Fibroblast of mammary gland (primary cell): Measurements from ENCODE around the gene PRICKLE2.
A peak's percentile ranks its signal among the peaks of the same experiment; 100 is the strongest.

Source experiments
- DNase-seq: peaks from one replicate; pipeline ENCODE4 v3.0.0-alpha.2; 2010; ENCODE audit warnings: low read depth
- H3K4me3 ChIP-seq: 2 replicates; pipeline ENCODE4 v1.5.1; 2011; ENCODE audit warnings: low read depth, mild to moderate bottlenecking, low read length, moderate library complexity; ENCODE audit not compliant: control insufficient read depth
- TF ChIP-seq, protein P1 (sequence below): conservative IDR thresholded peaks from 2 replicates; pipeline ENCODE4 v1.5.1; 2011; ENCODE audit warnings: low read depth, low read length, inconsistent platforms; ENCODE audit not compliant: control insufficient read depth, insufficient read depth

PRICKLE2 gene

DNA sequence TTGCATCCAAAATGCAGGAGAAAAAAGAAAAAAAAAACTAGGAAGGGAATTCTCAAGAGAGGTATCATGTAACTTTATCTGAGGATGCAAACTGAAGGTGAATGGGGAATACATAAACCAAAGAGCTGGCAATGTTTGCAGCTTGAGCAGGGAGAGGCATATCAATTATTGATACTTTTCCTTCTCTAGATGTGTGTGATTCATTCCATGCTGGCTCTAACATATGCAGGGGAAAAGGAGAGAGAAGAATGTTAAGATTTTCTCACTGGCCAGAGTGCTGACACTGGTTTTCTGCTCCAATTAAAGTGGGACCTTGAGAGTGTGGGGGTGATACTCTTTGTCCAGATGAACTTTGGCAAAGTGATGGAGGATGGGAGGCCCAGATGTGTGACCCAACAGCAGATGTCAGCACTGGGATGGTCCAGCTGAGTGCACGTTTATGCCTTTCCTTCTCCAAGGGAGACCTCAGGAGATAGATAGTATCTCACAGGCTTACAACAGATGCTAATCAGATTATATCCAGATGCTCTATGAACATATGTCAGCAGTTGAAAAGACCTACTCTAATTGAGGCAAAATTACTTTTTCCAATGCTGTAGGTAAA is 152.0 kb downstream of the PRICKLE2 start:
- H3K4me3 ChIP-seq, result no peak overlapping the region
- DNase-seq, result peak; percentile 65
- TF ChIP-seq, protein P1, sequence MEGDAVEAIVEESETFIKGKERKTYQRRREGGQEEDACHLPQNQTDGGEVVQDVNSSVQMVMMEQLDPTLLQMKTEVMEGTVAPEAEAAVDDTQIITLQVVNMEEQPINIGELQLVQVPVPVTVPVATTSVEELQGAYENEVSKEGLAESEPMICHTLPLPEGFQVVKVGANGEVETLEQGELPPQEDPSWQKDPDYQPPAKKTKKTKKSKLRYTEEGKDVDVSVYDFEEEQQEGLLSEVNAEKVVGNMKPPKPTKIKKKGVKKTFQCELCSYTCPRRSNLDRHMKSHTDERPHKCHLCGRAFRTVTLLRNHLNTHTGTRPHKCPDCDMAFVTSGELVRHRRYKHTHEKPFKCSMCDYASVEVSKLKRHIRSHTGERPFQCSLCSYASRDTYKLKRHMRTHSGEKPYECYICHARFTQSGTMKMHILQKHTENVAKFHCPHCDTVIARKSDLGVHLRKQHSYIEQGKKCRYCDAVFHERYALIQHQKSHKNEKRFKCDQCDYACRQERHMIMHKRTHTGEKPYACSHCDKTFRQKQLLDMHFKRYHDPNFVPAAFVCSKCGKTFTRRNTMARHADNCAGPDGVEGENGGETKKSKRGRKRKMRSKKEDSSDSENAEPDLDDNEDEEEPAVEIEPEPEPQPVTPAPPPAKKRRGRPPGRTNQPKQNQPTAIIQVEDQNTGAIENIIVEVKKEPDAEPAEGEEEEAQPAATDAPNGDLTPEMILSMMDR, result no peak

DNA sequence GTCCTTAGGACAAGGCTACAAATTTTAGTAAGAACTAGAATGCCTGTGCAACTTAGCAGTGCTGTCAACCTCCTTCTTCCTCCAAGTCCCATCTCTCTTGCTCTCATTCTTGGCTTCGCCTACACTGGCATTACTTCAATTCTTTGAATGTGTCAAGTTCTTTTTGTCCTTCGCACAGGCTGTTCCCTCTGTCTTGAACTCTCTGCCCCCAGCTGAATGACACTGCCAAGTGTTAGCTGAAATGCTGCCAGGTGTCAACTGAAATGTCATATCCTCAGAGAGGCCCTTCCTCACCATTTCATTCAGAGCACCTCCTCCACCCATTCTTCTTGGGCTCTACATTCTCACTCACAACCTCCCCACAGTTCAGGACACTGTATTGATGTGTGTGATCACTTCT is 153.1 kb downstream of the PRICKLE2 start:
- H3K4me3 ChIP-seq, result no peak overlapping the region
- TF ChIP-seq, protein P1, result no peak
- no peak for DNase-seq

DNA sequence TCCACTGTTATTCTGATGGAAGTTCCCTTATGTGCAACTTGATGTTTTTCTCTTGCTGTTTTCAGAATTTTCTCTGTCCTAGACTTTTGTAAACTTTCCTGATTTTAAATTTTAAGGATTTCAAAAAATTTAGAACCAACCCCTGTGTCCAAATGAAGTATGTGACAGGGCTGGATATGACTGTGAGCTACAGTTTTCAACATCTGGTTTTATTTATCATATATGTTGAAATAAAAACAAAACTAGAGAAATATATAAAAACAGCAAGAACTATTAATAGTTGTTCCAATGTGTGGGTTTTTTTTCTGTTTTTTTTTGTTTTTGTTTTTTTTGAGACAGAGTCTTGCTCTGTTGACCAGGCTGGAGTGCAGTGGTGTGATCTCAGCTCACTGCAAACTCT is 154.6 kb downstream of the PRICKLE2 start:
- peak; percentile 34 for DNase-seq
- TF ChIP-seq, protein P1, result no peak

DNA sequence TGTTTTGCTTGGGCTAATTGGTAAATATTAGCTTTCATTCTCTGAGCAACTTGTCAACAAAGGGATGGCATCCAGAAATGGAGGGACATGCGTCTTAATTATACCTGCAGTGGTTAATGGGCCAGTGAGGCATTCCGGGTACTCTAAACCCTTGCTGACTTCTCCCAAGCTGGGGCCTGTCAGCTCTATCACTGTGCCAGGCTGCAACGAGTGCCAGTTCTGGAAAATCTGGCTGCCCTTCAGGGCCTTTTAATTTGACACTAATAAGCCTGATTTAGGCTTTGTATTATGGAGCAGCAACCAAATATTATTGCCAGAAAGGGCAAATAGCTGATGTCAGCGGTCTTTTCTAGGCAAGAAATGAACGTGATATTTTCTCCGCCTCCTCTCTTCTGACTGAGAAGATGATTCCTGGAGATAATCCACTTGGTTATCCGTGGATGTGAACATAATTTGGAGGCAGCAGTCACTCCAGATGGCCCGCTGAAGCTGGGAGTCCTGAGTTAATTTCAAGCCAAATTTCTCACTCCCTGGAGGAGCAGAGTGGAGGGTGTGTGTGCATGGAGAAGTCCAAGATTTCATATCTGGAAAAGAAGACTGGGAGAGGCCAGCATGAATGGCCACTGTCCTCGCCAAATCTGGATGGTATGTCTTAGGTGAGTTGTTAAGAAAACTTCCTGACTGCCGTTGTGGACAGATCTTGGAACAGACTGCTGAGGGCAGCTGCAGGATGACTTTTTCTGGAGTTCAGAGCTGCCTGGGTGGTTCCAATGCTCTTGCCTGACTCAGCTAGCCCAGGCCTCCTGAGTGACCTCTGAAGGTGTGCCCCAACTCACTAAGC is 157.5 kb downstream of the PRICKLE2 start:
- TF ChIP-seq, protein P1, result no peak
- peak; percentile 41 for DNase-seq
- H3K4me3 ChIP-seq, result no peak overlapping the region

More for the DNA sequence above, 154.6 kb downstream of the PRICKLE2 start:
- no peak overlapping the region for H3K4me3 ChIP-seq

DNA sequence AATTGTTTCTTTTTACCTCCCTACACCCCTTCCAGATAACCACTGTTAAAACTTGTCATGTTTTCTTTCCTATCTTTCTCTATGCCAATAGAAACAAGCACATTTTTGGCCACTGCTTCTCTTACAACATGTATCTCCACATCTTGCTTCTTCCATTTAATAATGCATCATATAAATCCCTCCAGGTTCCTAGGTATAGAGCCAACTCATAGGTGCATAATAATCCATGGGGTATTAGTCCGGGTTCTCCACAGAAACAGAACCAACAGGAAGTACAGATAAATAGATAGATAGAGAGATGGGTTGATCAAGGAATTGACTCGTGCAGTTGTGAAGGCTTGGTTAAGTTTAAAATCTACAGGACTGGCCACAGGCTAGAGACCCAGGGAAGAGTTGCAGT is 160.5 kb downstream of the PRICKLE2 start:
- no peak overlapping the region for H3K4me3 ChIP-seq
- DNase-seq, result no peak
- TF ChIP-seq, protein P1, result no peak

DNA sequence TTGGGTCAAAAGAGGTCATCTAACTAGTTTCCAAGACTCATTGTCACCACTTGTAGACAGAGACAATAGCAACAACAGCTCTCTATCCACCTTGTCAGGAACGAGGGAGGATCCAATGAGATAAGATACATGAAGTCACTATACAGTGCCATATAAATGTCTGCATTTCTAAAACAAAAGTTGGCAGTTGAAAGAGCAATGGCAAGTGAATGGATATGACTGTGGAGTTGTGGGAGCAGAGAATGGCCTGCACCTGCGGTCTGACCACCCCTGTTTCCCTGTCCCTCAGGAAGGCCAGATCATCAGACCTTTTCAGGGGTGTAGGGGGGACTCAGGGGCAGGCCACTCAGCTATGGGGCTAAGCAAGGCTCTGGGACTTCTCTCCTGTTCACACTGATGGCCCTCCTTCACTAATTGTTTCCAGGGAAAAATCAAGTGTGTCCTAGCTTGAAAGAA is 161.3 kb downstream of the PRICKLE2 start:
- no peak for DNase-seq
- H3K4me3 ChIP-seq, result no peak overlapping the region
- TF ChIP-seq, protein P1, result no peak
